Caki2 (cell line): ENCODE data around the gene SPSB4. TPM values are rescaled to one million over a fixed set of nuclear protein-coding genes. Genes with fewer than 3 reads are reported as not detected.

Source experiments
- DNase-seq: peaks from one replicate; pipeline ENCODE4 v3.0.0-alpha.2; 2015; ENCODE audit warnings: low read depth
- in situ Hi-C: cut with HindIII; loops from 2 replicates; pipeline ENCODE4 v1.10.0; 2016; ENCODE audit warnings: low sequenced_read_pairs, low pct_unique_long_range_greater_than_20kb, mixed read lengths
- total RNA-seq: library from RNA; depleted of rRNA; stranded (reverse); fragments of >200 nt; shearing (Covaris generic); gene quantifications from 2 replicates; pipeline ENCODE4 v1.2.3, GENCODE V29; 2014; ENCODE audit warnings: low replicate concordance

Gene SPSB4
- total RNA-seq, 1 experiment from 2014 or later: 0.37 TPM

GRCh38 chr3:141126661-141127343, 75.7 kb downstream of the SPSB4 start:
- in situ Hi-C loops: no loop called here
- no peak for DNase-seq

GRCh38 chr3:141127344-141128125, 76.4 kb downstream of the SPSB4 start:
- no peak for DNase-seq

GRCh38 chr3:141128126-141128777, 77.1 kb downstream of the SPSB4 start:
- DNase-seq: no peak
- in situ Hi-C loops: no loop called here

More at GRCh38 chr3:141127344-141128125, 76.4 kb downstream of the SPSB4 start:
- in situ Hi-C loops: no loop called here

GRCh38 chr3:141129049-141129448, 77.9 kb downstream of the SPSB4 start:
- DNase-seq: no peak
- in situ Hi-C loops: no loop called here

GRCh38 chr3:141129541-141130011, 78.4 kb downstream of the SPSB4 start:
- no peak for DNase-seq
- in situ Hi-C loops: no loop called here

GRCh38 chr3:141143517-141143916, 92.4 kb downstream of the SPSB4 start:
- in situ Hi-C loops: no loop called here
- DNase-seq: no peak

- no peak for DNase-seq
- in situ Hi-C loops: no loop called here
Measured at GRCh38 chr3:141146979-141147470, 95.9 kb downstream of the SPSB4 start.

- no peak for DNase-seq
- in situ Hi-C loops: no loop called here
Measured at GRCh38 chr3:141147657-141148056, 96.5 kb downstream of the SPSB4 start.

GRCh38 chr3:141148169-141148568, 97.0 kb downstream of the SPSB4 start:
- in situ Hi-C loops: no loop called here
- DNase-seq: no peak

GRCh38 chr3:141148770-141149169, 97.6 kb downstream of the SPSB4 start:
- in situ Hi-C loops: no loop called here
- no peak for DNase-seq

GRCh38 chr3:141150081-141150830, 99.1 kb downstream of the SPSB4 start:
- DNase-seq: no peak
- in situ Hi-C loops: no loop called here

- DNase-seq: no peak
- in situ Hi-C loops: no loop called here
Measured at GRCh38 chr3:141150931-141151330, 99.8 kb downstream of the SPSB4 start.

- in situ Hi-C loops: no loop called here
- no peak for DNase-seq
Measured at GRCh38 chr3:141151439-141151838, 100.3 kb downstream of the SPSB4 start.

GRCh38 chr3:141152130-141152529, 101.0 kb downstream of the SPSB4 start:
- DNase-seq: no peak
- in situ Hi-C loops: no loop called here

- in situ Hi-C loops: no loop called here
- DNase-seq: no peak
Measured at GRCh38 chr3:141152801-141153678, 101.9 kb downstream of the SPSB4 start.

- no peak for DNase-seq
- in situ Hi-C loops: no loop called here
Measured at GRCh38 chr3:141153679-141153966, 102.5 kb downstream of the SPSB4 start.

GRCh38 chr3:141164852-141165251, 113.7 kb downstream of the SPSB4 start:
- no peak for DNase-seq
- in situ Hi-C loops: no loop called here

- no peak for DNase-seq
- in situ Hi-C loops: no loop called here
Measured at GRCh38 chr3:141167681-141168080, 116.5 kb downstream of the SPSB4 start.
